ENCODE measurements around the gene IZUMO1.
"Not testable (repeated sequence)": the region's sequence is repeated elsewhere in the genome, so short reads cannot be mapped to it uniquely, and the experiment has no call there.

IZUMO1 gene

GRCh38 chr19:48746738-48747575, at the start of gene IZUMO1:
Gene IZUMO1, minus strand, starts transcription at chr19:48746909. Its CDS starts 1,050 bp downstream, at chr19:48745859.
- DNase-seq (ENCODE audit: low read depth) = peak; percentile 77

DNA sequence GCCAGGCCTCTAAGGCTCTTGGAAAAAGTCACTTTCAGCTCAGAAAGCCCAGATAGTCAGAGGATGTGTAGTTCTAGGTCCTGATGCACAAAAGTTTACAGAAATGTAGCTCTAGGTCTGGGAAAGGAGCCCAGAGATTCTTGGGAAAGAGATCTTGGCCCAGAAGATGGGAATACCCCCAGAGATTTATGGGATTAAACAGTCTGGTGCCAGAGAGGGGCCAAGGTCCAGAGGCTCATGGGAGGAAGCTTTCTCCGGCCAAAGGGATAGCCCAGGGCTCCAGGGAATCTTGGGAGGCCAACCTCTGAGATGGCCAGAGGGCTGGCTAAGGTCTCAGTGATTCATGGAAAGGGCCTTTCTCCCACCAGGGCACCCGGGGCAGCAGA, 49.0 kb upstream of the IZUMO1 start:
- no peak for DNase-seq (ENCODE audit: low read depth)

GRCh38 chr19:48795055-48795684, 48.5 kb upstream of the IZUMO1 start:
- peak; percentile 91 for DNase-seq (ENCODE audit: low read depth)

DNA sequence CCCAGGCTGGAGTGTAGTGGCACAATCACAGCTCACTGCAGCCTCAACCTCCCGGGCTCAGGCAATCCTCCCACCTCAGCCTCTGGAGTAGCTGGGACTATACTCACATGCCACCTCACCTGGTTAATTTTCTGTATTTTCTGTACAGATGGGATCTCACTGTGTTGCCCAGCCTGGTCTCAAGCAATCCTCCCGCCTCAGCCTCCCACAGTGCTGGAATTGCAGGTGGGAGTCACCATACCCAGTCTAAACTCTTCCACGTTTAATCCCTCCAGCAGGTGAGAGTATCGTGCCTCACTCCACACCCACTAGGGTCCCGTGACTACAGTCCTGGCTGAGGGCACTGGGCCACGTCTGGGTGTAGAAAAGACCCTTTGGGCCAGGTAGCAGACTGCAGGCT, 47.6 kb upstream of the IZUMO1 start:
- DNase-seq (ENCODE audit: low read depth) = no peak

DNA sequence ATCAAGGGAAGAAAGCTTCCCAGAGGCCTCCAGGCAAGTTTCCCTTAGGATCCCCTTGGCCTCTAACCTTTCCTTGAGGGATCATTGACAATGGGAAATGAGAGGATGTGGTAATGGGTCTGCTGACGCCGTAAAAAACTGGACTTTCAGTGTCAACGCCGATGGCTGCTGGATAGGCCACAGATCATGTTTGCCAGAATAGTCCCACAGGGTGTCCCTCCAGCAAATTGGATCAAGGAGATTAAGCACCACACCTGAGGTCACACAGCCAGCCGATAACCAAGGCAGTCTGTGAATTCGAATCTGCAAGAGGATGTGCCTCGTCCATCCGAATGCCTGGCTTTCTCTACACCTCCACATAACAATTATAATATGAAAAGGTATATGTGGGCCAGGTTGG, 46.6 kb upstream of the IZUMO1 start:
- DNase-seq (ENCODE audit: low read depth) = no peak

GRCh38 chr19:48787331-48787730, 40.6 kb upstream of the IZUMO1 start:
- not testable (repeated sequence) for DNase-seq (ENCODE audit: low read depth)

- DNase-seq (ENCODE audit: low read depth) = not testable (repeated sequence)
Measured at GRCh38 chr19:48786422-48786821, 39.7 kb upstream of the IZUMO1 start.

GRCh38 chr19:48784527-48784926, 37.8 kb upstream of the IZUMO1 start:
- DNase-seq (ENCODE audit: low read depth) = peak; percentile 21

DNA sequence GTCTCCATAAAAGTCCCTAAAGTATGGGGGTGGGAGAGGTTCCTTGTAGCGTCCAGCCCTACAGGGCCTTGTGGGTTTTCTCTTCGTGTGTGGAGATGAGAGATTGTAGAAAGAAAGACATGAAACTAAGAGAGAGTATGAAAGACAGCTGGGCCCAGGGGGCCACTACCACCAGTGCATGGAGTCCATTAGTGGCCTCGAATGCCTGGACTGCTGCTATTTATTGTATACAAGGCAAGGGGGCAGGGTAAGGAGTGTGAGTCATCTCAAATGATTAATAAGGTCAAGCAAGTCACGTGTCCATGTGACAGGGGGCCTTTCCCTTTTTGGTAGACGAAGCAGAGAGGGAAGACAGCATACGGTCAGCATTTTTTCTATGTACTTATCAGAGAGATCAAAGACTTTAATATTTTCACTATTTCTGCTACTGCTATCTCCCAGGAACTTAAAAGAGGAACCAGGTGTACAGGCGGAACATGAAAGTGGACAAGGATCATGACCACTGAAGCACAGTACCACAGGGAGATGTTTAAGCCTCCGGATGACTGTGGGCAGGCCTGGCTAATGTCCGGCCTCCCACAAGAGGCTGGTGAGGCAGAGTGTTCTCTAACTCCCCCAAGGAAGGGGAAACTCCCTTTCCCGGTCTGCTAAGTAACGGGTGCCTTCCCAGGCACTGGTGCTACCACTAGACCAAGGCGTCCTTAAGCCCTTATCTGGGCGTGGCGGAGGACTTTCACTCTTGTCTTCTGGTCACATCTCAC, 34.1 kb upstream of the IZUMO1 start:
- DNase-seq (ENCODE audit: low read depth) = no peak

GRCh38 chr19:48779636-48780035, 32.9 kb upstream of the IZUMO1 start:
- no peak for DNase-seq (ENCODE audit: low read depth)

GRCh38 chr19:48777720-48778119, 31.0 kb upstream of the IZUMO1 start:
- DNase-seq (ENCODE audit: low read depth) = no peak

DNA sequence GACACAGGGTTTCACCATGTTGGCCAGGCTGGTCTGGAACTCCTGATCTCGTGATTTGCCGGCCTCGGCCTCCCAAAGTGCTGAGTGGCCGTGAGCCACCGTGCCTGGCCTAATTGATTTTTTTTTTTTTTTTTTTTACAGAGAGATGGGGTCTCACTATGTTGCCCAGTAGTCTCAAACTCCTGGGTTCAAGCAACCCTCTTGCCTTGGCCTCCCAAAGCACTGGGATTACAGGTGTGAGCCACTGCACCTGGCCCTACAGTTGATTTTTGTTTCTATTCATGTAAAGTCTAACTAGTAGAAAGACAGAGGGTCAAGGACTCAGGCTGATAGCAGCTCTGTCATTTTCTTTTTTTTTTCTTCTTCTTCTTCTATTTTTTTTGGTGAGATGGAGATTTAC, 30.4 kb upstream of the IZUMO1 start:
- DNase-seq (ENCODE audit: low read depth) = no peak

- peak; percentile 54 for DNase-seq (ENCODE audit: low read depth)
Measured at GRCh38 chr19:48772503-48772953, 25.8 kb upstream of the IZUMO1 start.

DNA sequence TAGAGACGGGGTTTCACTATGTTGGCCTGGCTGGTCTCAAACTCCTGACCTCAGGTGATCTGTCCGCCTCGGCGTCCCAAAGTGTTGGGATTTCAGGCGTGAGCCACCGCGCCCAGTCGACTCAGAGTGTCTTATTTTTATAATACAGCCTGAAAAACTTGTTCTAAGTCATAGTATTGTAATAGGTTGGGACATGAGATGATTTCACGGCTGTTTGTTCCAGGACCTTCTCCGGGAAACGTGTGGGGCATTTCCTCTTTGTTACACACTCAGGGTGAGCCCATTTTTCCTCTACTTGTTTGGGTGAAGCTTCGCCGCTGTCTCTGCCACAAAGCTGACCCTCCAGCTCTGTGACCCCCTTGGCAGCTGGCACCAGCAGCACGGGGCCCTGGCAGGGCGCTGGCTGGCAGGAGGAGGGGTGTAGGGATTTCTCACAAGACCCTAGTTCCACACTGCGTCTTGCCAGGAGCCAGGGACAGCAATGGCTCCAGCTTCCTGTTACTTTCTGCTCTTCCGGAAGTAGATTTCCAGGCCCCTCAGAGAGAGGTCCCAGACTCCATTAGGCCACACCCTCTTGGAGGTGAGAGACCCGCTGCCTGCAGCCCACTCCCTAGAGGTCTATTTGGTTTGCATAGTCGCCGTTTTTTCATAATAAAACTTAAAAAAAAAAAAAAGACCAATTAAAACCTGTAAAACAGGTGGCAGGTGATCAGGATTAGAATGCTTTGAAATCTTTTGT, 24.2 kb upstream of the IZUMO1 start:
- no peak for DNase-seq (ENCODE audit: low read depth)

DNA sequence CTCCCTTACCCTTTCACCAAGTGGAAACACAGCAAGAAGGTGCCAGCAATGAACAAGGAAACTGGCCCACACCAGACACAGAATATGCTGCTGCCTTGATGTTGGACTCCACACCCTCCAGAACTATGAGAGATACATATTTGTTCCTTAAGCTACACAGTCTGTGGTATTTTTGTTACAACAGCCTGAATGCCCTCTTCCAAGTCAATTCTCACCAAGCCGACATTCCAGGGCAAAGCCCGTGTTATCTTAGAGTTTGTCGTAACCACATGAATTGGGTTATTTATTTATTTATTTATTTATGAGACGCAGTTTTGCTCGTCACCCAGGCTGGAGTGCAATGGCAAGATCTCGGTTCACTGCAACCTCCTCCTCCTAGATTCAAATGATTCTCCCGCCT, 23.6 kb upstream of the IZUMO1 start:
- DNase-seq (ENCODE audit: low read depth) = peak; percentile 49

DNA sequence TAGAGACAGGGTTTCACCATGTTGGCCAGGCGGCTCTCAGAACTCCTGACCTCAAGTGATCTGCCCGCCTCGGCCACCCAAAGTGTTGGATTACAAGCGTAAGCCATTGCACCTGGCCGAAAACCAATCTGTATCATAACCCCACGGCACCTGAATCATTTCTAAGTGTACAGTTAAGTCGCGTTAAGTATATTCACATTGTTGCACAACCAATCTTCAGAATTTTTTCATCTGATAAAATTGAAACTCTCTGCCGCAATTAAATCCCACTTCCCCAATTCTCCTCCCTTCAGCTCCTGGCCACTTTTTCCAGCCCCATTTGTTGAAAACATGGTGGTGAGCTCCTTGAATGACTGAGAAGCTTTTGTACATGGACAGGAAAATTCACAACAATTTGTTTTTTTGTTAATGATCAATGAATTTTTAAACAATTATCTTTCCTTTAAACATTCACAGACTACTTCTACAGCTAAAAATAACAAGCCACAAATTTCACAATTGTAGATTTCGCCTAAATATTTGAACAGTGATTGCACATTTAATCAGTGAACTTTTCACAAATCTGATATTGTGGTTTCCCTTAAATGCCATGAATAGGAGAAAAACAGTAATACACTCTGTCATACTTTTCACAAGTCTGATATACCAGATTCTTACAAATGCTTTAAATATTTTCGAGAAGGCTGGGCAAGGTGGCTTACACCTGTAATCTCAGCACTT, 22.4 kb upstream of the IZUMO1 start:
- DNase-seq (ENCODE audit: low read depth) = no peak

DNA sequence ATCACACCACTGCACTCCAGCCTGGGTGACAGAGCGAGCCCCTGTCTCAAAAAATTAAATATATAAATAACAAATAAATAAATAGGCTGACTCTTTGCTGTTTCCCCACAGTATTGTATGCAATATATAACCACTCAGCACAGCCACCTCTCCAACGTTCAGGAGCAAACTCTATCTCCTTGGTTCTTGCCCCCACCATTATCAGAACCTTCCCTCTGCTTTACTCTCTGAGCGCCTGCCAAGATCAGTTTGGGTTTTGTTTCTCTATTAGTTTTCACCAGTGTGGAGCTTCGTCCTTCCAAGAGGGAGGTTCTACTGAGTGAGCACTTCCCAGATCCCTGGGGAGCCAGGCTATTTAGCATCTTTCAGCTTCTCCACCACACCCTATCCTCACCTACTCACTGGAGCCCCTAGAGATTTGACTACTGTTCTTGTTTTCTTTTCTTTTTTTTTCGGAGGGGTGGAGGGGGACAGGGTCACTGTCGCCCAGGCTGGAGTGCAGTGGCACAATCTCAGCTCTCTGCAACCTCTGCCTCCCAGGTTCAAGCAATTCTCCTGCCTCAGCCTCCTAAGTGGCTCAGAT, 21.6 kb upstream of the IZUMO1 start:
- not testable (repeated sequence) for DNase-seq (ENCODE audit: low read depth)

DNA sequence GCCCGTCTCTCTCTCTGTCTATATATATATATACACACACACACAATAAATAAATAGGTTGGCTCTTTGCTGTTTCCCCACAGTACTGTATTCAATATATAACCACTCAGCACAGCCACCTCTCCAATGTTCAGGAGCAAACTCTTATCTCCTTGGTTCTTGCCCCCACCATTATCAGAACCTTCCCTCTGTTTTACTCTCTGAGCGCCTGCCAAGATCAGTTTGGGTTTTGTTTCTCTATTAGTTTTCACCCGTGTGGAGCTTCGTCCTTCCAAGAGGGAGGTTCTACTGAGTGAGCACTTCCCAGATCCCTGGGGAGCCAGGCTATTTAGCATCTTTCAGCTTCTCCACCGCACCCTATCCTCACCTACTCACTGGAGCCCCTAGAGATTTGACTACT, 19.1 kb upstream of the IZUMO1 start:
- not testable (repeated sequence) for DNase-seq (ENCODE audit: low read depth)

GRCh38 chr19:48760504-48761205, 13.9 kb upstream of the IZUMO1 start:
- no peak for DNase-seq (ENCODE audit: low read depth)

- no peak for DNase-seq (ENCODE audit: low read depth)
Measured at GRCh38 chr19:48757741-48758144, 11.0 kb upstream of the IZUMO1 start.
